HL-60 (cell line): ENCODE data around the gene ATP9B.

Source experiments
- DNase-seq, 2 experiments: peaks; one replicate each; pipeline ENCODE4 v3.0.0-alpha.2; 2010 to 2020; ENCODE audit warnings: low read depth in 1 of 2, low spot score in 1 of 2
- H3K27ac ChIP-seq: fragments of 250-450 bp; sonication (Bioruptor Pico); replicated peaks from 2 replicates; pipeline ENCODE4 v1.5.1; 2020; ENCODE audit warnings: mild to moderate bottlenecking, moderate library complexity
- H3K27me3 ChIP-seq: fragments of 250-450 bp; sonication (Bioruptor Pico); 2 replicates; pipeline ENCODE4 v1.5.1; 2021; ENCODE audit warnings: mild to moderate bottlenecking, moderate library complexity; ENCODE audit not compliant: insufficient read depth, poor library complexity, severe bottlenecking
- H3K4me3 ChIP-seq: replicated peaks from 2 replicates; pipeline ENCODE4 v1.5.1; 2011; ENCODE audit warnings: mild to moderate bottlenecking, control low read depth, low read length; ENCODE audit not compliant: insufficient read depth
- CTCF ChIP-seq: IDR thresholded peaks from one replicate; pipeline ENCODE4 v1.5.1; 2011; ENCODE audit warnings: low read length, control low read depth, inconsistent platforms; ENCODE audit not compliant: insufficient read depth
- GABPA ChIP-seq: IDR thresholded peaks from 2 replicates; pipeline ENCODE4 v1.6.1; 2012; ENCODE audit warnings: low read depth
- POLR2AphosphoS5 ChIP-seq: IDR thresholded peaks from 2 replicates; pipeline ENCODE4 v1.6.1; 2012; ENCODE audit warnings: low read depth
- REST ChIP-seq: IDR thresholded peaks from 2 replicates; pipeline ENCODE4 v1.6.1; 2012; ENCODE audit warnings: low read depth; ENCODE audit not compliant: insufficient replicate concordance
- SPI1 ChIP-seq: IDR thresholded peaks from 2 replicates; pipeline ENCODE4 v1.6.1; 2012; ENCODE audit warnings: low read depth, mild to moderate bottlenecking, borderline replicate concordance

ATP9B gene

GRCh38 chr18:79299272-79299671 is 230.1 kb downstream of the ATP9B start:
- H3K4me3 ChIP-seq, result no peak overlapping the region
- TF ChIP-seq POLR2AphosphoS5, result no peak
- no peak for TF ChIP-seq REST
- TF ChIP-seq CTCF, result no peak
- no peak for TF ChIP-seq SPI1
- no peak for TF ChIP-seq GABPA
- no peak overlapping the region for H3K27ac ChIP-seq
- DNase-seq, result no peak
- H3K27me3 ChIP-seq, result no peaks in the 10 kb centered on the region

GRCh38 chr18:79299711-79300110 is 230.5 kb downstream of the ATP9B start:
- no peak for DNase-seq
- H3K27ac ChIP-seq, result no peak overlapping the region
- no peak overlapping the region for H3K4me3 ChIP-seq
- H3K27me3 ChIP-seq, result no peaks in the 10 kb centered on the region
- TF ChIP-seq POLR2AphosphoS5 (no peak), REST (no peak), SPI1 (no peak), GABPA (no peak), CTCF (no peak)

DNA sequence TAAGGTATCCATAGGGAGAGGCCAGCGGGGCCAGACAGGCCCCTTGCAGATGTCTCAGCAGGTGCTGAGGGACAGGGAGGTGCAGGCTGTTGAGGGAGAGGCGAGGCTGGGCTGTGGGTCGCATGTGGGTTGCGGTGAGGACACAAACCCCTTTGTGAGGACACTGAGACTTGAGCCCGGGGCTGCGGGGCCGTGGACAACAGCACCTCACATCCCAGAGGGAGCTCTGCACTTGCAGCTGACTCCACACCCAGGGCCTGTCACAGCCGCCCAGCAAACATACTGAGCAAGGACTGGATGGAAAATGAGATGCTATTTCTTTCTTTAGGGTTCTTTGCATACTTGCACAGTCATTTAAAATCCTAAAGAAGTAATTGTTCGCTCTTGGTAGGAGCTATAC is 231.2 kb downstream of the ATP9B start:
- Histone ChIP-seq H3K27me3 (no peaks in the 10 kb centered on the region), H3K27ac (no peak overlapping the region), H3K4me3 (no peak overlapping the region)
- TF ChIP-seq GABPA, result no peak
- no peak for TF ChIP-seq CTCF
- TF ChIP-seq SPI1, result no peak
- no peak for TF ChIP-seq REST
- TF ChIP-seq POLR2AphosphoS5, result no peak
- DNase-seq, result no peak
